ENCODE results near the gene ARL3. TPM values are rescaled to one million over a fixed set of nuclear protein-coding genes. Genes with fewer than 3 reads are reported as not detected.

ARL3 gene
- total RNA-seq, 2 experiments from 2014 or later: 5.3 to 6.2 TPM

DNA sequence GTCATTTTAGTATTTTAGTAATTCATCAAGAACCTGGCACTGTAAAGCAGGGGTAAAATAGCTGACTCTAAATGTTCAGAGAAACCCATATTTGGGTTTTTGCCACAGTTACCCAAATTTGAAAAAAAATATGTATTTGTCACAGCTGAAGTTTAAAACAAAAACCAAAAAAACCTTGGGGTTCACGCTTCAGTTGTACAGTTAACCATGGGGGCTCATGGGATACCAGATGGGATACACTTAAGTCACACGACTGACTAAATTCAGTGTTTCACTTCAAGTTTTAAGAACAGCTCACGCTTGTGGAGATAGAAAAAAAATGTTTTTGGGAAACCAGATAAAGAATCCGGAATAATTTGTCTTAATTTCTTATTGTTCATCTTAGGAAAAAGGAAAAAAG lies 2.1 kb downstream of the ARL3 start:
- no peaks in the 10 kb centered on the region for H3K9me3 Mint-ChIP-seq
- intact Hi-C loops (cut with micrococcal nuclease): loop anchor here (5.0 kb wide), 2 partner anchors 35 to 65 kb away; no protein-coding TSS in a partner anchor
- TF ChIP-seq, protein P1, sequence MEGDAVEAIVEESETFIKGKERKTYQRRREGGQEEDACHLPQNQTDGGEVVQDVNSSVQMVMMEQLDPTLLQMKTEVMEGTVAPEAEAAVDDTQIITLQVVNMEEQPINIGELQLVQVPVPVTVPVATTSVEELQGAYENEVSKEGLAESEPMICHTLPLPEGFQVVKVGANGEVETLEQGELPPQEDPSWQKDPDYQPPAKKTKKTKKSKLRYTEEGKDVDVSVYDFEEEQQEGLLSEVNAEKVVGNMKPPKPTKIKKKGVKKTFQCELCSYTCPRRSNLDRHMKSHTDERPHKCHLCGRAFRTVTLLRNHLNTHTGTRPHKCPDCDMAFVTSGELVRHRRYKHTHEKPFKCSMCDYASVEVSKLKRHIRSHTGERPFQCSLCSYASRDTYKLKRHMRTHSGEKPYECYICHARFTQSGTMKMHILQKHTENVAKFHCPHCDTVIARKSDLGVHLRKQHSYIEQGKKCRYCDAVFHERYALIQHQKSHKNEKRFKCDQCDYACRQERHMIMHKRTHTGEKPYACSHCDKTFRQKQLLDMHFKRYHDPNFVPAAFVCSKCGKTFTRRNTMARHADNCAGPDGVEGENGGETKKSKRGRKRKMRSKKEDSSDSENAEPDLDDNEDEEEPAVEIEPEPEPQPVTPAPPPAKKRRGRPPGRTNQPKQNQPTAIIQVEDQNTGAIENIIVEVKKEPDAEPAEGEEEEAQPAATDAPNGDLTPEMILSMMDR (IDR thresholded peaks at IDR 0.05): no peak
- ATAC-seq (no peak), DNase-seq (no peak)
- CTCF ChIA-PET: interaction anchor here (1.1 to 3.7 kb wide), 6 partner anchors 10 to 483 kb away, joined by 3 to 20 read pairs (median 4); no protein-coding TSS in a partner anchor
- peak overlapping the region; percentile 82 for H3K4me3 Mint-ChIP-seq
- POLR2A ChIA-PET: interaction anchor here (1.2 to 2.1 kb wide), 5 partner anchors 37 to 67 kb away, joined by 3 to 6 read pairs (median 5); partner anchors contain the start of gene TRIM8
- H3K27me3 Mint-ChIP-seq: no peaks in the 10 kb centered on the region
- peaks cover 15% of the 10 kb centered on the region for H3K36me3 Mint-ChIP-seq (ENCODE audit: low read depth)
- H3K4me1 Mint-ChIP-seq (ENCODE audit: low read depth): peaks cover 47% of the 10 kb centered on the region
- H3K27ac Mint-ChIP-seq: peak overlapping the region; percentile 74

GRCh38 chr10:102710609-102711008 lies 3.6 kb downstream of the ARL3 start:
- Mint-ChIP-seq H3K27me3 (no peaks in the 10 kb centered on the region), H3K4me3 (no peak overlapping the region), H3K4me1 (ENCODE audit: low read depth) (peaks cover 37% of the 10 kb centered on the region), H3K27ac (peak overlapping the region; percentile 22), H3K9me3 (no peaks in the 10 kb centered on the region), H3K36me3 (ENCODE audit: low read depth) (peaks cover 5% of the 10 kb centered on the region)
- POLR2A ChIA-PET: interaction anchor here (0.7 to 2.1 kb wide), 5 partner anchors 36 to 453 kb away, joined by 3 to 6 read pairs (median 3); no protein-coding TSS in a partner anchor
- CTCF ChIA-PET: interaction anchor here (0.8 to 2.8 kb wide), 4 partner anchors 9 to 66 kb away, joined by 3 to 13 read pairs (median 6); no protein-coding TSS in a partner anchor
- peak; percentile 41 for DNase-seq
- no peak for ATAC-seq
- TF ChIP-seq, protein P1 (IDR thresholded peaks at IDR 0.05): no peak
- intact Hi-C loops (cut with micrococcal nuclease): loop anchor here (5.0 kb wide), 2 partner anchors 33 to 63 kb away; no protein-coding TSS in a partner anchor

- TF ChIP-seq, protein P1 (IDR thresholded peaks at IDR 0.05): no peak
- no peak for DNase-seq
- ChIA-PET POLR2A (interaction anchor here (2.4 kb wide), 1 partner anchor 8 kb away, joined by 11 read pairs; the partner anchor contains the start of gene ARL3), CTCF (interaction anchor here (1.0 to 1.4 kb wide), 2 partner anchors 8 to 26 kb away, joined by 3 read pairs; partner anchors contain the start of gene ARL3)
- Mint-ChIP-seq H3K27me3 (no peaks in the 10 kb centered on the region), H3K36me3 (ENCODE audit: low read depth) (peaks cover 9% of the 10 kb centered on the region), H3K4me3 (no peak overlapping the region), H3K4me1 (ENCODE audit: low read depth) (peaks cover 32% of the 10 kb centered on the region), H3K9me3 (no peaks in the 10 kb centered on the region), H3K27ac (no peak overlapping the region)
- no peak for ATAC-seq
- intact Hi-C loops (cut with micrococcal nuclease): no loop called here
Observed at GRCh38 chr10:102705531-102705930, 8.7 kb downstream of the ARL3 start.

GRCh38 chr10:102704915-102705314 lies 9.3 kb downstream of the ARL3 start:
- no peak overlapping the region for H3K4me3 Mint-ChIP-seq
- intact Hi-C loops (cut with micrococcal nuclease): no loop called here
- CTCF ChIA-PET: interaction anchor here (1.0 to 1.4 kb wide), 2 partner anchors 9 to 26 kb away, joined by 3 read pairs; partner anchors contain the start of gene ARL3

More at GRCh38 chr10:102704915-102705314, 9.3 kb downstream of the ARL3 start:
- Mint-ChIP-seq H3K27ac (peak overlapping the region; percentile 75), H3K9me3 (no peaks in the 10 kb centered on the region), H3K4me1 (ENCODE audit: low read depth) (peaks cover 26% of the 10 kb centered on the region), H3K27me3 (no peaks in the 10 kb centered on the region), H3K36me3 (ENCODE audit: low read depth) (peaks cover 10% of the 10 kb centered on the region)
- POLR2A ChIA-PET: interaction anchor here (2.4 kb wide), 1 partner anchor 9 kb away, joined by 11 read pairs; the partner anchor contains the start of gene ARL3
- TF ChIP-seq, protein P1 (IDR thresholded peaks at IDR 0.05): no peak
- DNase-seq (peak; percentile 37), ATAC-seq (peak; percentile 72)

All from activated CD8-positive, alpha-beta T cell treated with anti-CD3 and anti-CD28 coated beads for 36 hours (primary cell).